KMS-11 (cell line): ENCODE measurements around the gene SLC5A3.

ENCODE experiments used
- H2AFZ ChIP-seq: fragments of 200-600 bp; sonication (generic); 2 replicates; pipeline ENCODE4 v1.6.1; 2016; ENCODE audit warnings: antibody characterized with exemption, mixed run types, low read depth
- H3K27ac ChIP-seq: fragments of 200-600 bp; sonication (generic); 2 replicates; pipeline ENCODE4 v1.6.1; 2016; ENCODE audit warnings: mild to moderate bottlenecking, mixed run types
- H3K27me3 ChIP-seq: fragments of 200-600 bp; sonication (generic); 2 replicates; pipeline ENCODE4 v1.6.1; 2017; ENCODE audit warnings: mild to moderate bottlenecking, low read depth, mixed run types, moderate library complexity; ENCODE audit not compliant: insufficient read depth
- H3K36me3 ChIP-seq: fragments of 200-600 bp; sonication (generic); 2 replicates; pipeline ENCODE4 v1.6.1; 2017; ENCODE audit warnings: mild to moderate bottlenecking, mixed run types; ENCODE audit not compliant: insufficient read depth
- H3K4me1 ChIP-seq: fragments of 200-600 bp; sonication (generic); 2 replicates; pipeline ENCODE4 v1.6.1; 2016; ENCODE audit warnings: mild to moderate bottlenecking, low read depth, mixed run types; ENCODE audit not compliant: poor library complexity, severe bottlenecking
- H3K4me2 ChIP-seq: fragments of 200-600 bp; sonication (generic); 2 replicates; pipeline ENCODE4 v1.7.0; 2016; ENCODE audit warnings: mild to moderate bottlenecking, mixed run types
- H3K4me3 ChIP-seq: fragments of 200-600 bp; sonication (generic); IDR thresholded peaks from 2 replicates; pipeline ENCODE4 v1.6.1; 2017; ENCODE audit warnings: low read depth, low read length, mixed read lengths; ENCODE audit not compliant: insufficient read depth
- H3K79me2 ChIP-seq: fragments of 200-600 bp; sonication (generic); 2 replicates; pipeline ENCODE4 v1.6.1; 2016; ENCODE audit warnings: low read depth, mixed run types; ENCODE audit not compliant: insufficient read depth
- H3K9ac ChIP-seq: fragments of 200-600 bp; sonication (generic); 2 replicates; pipeline ENCODE4 v1.6.1; 2016; ENCODE audit warnings: mild to moderate bottlenecking, mixed run types
- H4K20me1 ChIP-seq: fragments of 200-600 bp; sonication (generic); 2 replicates; pipeline ENCODE4 v1.6.1; 2016; ENCODE audit warnings: mild to moderate bottlenecking, mixed run types; ENCODE audit not compliant: insufficient read depth
- TF ChIP-seq, protein P1 (sequence below): fragments of 200-600 bp; sonication (generic); conservative IDR thresholded peaks from 2 replicates; pipeline ENCODE4 v1.6.1; 2017; ENCODE audit warnings: low read depth, mild to moderate bottlenecking, antibody characterized with exemption, low read length, moderate library complexity, mixed read lengths

SLC5A3 gene

DNA sequence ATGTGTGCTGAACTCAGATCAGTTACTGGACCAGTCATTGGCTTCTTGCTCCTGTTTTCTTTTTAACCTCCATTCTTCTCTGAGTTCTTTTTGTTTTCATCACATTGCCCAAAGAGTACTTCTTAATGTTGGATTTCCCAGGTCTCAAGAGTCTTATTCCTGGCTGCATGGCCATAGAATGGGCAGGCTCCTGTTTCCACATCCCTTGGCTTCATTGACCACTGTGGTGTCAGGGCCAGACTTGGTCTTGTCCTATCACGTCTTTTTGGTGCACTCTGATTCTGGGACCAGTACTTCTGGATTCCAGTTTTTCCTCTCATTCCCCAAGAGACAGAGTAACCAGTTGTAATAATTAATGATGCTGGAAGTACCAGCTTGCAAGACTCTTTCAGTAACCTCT is 41.8 kb downstream of the SLC5A3 start:
- H3K79me2 ChIP-seq, result peaks cover 10% of the 10 kb centered on the region; the same call in 1 of the 2 replicates
- H3K36me3 ChIP-seq, result no peaks in the 10 kb centered on the region
- H3K27ac ChIP-seq, result no peak overlapping the region
- no peak overlapping the region for H2AFZ ChIP-seq
- H4K20me1 ChIP-seq, result no peaks in the 10 kb centered on the region
- no peak overlapping the region for H3K4me2 ChIP-seq
- no peaks in the 10 kb centered on the region for H3K4me1 ChIP-seq
- TF ChIP-seq, protein P1, sequence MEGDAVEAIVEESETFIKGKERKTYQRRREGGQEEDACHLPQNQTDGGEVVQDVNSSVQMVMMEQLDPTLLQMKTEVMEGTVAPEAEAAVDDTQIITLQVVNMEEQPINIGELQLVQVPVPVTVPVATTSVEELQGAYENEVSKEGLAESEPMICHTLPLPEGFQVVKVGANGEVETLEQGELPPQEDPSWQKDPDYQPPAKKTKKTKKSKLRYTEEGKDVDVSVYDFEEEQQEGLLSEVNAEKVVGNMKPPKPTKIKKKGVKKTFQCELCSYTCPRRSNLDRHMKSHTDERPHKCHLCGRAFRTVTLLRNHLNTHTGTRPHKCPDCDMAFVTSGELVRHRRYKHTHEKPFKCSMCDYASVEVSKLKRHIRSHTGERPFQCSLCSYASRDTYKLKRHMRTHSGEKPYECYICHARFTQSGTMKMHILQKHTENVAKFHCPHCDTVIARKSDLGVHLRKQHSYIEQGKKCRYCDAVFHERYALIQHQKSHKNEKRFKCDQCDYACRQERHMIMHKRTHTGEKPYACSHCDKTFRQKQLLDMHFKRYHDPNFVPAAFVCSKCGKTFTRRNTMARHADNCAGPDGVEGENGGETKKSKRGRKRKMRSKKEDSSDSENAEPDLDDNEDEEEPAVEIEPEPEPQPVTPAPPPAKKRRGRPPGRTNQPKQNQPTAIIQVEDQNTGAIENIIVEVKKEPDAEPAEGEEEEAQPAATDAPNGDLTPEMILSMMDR, result no peak
- no peak overlapping the region for H3K9ac ChIP-seq
- no peak overlapping the region for H3K4me3 ChIP-seq
- no peaks in the 10 kb centered on the region for H3K27me3 ChIP-seq

DNA sequence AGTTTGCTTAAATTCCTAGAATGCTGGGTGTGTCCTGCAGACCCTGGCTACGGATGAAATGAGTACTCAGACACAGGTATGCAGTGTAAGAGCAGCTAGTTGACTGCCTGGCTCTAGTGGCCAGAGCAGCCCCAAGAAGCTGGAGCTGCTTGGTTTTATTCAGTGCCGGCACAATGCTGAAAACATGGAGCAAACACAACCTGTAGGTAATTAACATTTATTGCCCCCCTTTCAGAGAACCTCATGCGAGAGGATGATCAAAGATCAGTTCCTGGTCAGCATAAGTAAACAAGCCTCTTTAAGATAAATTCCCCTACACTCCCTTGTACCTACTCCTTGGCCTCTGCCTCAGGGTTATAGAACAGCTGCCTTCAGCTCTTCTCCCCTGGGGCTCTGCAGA is 43.2 kb downstream of the SLC5A3 start:
- no peaks in the 10 kb centered on the region for H3K4me1 ChIP-seq
- H4K20me1 ChIP-seq, result no peaks in the 10 kb centered on the region
- H3K9ac ChIP-seq, result no peak overlapping the region
- no peaks in the 10 kb centered on the region for H3K27me3 ChIP-seq
- H3K79me2 ChIP-seq, result peaks cover 10% of the 10 kb centered on the region; the same call in 1 of the 2 replicates
- H2AFZ ChIP-seq, result no peak overlapping the region
- no peaks in the 10 kb centered on the region for H3K36me3 ChIP-seq
- TF ChIP-seq, protein P1, result no peak
- no peak overlapping the region for H3K4me2 ChIP-seq
- H3K4me3 ChIP-seq, result no peak overlapping the region
- H3K27ac ChIP-seq, result no peak overlapping the region

DNA sequence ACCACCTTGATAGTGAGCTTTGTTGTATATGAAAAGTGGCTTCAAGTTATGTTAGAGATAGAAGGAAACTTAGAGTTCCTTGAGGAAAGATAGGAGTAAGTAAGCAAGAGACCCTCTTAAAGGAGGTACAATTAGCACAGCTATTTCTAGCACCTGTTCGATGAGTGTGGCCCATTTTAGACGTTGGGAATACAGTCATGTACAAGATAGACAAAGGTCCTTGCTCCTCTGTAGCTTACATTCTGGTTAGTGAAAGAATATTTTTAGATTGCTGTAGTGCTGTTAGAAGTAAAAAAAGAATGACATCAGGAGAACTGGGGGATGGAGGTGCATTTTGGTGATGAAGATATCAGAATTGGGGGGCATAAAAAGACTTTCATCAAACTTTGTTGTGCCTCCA is 47.5 kb downstream of the SLC5A3 start:
- Histone ChIP-seq H3K27me3 (no peaks in the 10 kb centered on the region), H3K27ac (no peak overlapping the region), H3K4me3 (no peak overlapping the region), H3K79me2 (peaks cover 14% of the 10 kb centered on the region; the same call in 1 of the 2 replicates), H4K20me1 (no peaks in the 10 kb centered on the region), H3K4me2 (no peak overlapping the region), H3K9ac (no peak overlapping the region), H3K4me1 (no peaks in the 10 kb centered on the region), H3K36me3 (no peaks in the 10 kb centered on the region), H2AFZ (no peak overlapping the region)
- TF ChIP-seq, protein P1, result no peak

DNA sequence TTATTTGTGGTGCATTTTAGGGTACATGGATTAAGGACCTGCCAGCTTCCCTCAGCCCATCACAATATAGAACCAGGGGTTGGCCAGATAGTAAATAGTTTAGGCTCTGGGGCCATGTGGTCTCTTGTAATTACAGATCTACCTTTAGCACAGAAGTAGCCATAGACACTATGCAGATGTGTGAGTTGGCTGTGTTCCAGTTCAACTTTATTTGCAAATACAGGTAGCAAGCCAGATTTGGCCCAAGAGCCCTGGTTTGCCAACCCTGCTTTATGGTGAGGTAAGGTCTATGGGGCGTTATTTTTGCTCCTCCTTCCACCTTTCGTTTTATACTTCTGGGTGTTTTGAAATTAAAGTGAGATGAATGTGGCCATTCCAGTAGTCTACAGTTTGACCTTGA is 48.7 kb downstream of the SLC5A3 start:
- H3K27ac ChIP-seq, result no peak overlapping the region
- H3K79me2 ChIP-seq, result peaks cover 14% of the 10 kb centered on the region; the same call in 1 of the 2 replicates
- no peaks in the 10 kb centered on the region for H3K4me1 ChIP-seq
- TF ChIP-seq, protein P1, result no peak
- no peak overlapping the region for H2AFZ ChIP-seq
- no peaks in the 10 kb centered on the region for H4K20me1 ChIP-seq
- no peaks in the 10 kb centered on the region for H3K27me3 ChIP-seq
- H3K4me2 ChIP-seq, result no peak overlapping the region
- no peak overlapping the region for H3K4me3 ChIP-seq
- H3K36me3 ChIP-seq, result no peaks in the 10 kb centered on the region
- no peak overlapping the region for H3K9ac ChIP-seq
